Measurements from ENCODE around the gene SAMD14. TPM values are rescaled to one million over a fixed set of nuclear protein-coding genes. Genes with fewer than 3 reads are reported as not detected.

The SAMD14 gene
- total RNA-seq, 1 donor from 2014 or later = 82.0 TPM

DNA sequence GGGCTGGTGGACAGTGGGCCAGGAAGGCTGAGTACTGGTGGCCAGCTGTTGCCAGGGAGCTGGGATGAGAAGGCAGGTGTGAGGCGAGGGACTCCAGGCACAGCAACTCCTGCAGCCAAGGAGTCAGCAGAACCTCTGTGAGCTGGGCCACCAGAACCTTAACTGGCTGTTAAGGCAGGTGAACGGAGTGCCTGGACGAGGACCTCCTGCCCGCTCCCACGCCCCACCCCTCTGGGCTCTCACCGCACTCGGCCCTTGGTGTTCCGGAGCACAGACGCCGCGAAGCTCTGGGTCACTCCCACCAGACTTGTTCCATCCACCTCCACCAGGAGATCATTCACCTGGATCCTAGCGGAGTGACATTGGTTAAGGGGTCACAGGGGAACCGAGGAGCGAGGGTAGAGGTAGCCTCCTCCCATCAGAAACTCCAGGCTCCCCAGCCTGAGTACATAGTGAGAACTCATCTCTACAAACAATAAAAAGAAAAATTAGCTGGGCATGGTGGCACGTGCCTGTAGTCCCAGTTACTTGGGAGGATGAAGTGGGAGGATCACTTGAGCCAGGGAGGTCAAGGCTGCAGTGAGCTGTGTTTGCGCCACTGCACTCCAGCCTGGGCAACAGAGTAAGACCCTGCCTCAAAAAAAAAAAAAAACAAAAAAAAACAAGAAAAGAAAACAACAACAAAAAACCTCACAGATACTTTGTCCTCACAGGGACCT is 11.2 kb upstream of the SAMD14 start:
- peaks cover 27% of the 10 kb centered on the region for H3K27me3 Mint-ChIP-seq (ENCODE audit: unreplicated experiment)
- H3K9me3 Mint-ChIP-seq (ENCODE audit: unreplicated experiment) = no peaks in the 10 kb centered on the region
- H3K27ac Mint-ChIP-seq (ENCODE audit: unreplicated experiment) = peak overlapping the region; percentile 82
- no peak for TF ChIP-seq CTCF (IDR thresholded peaks at IDR 0.05; ENCODE audit: unreplicated experiment)
- peak overlapping the region; percentile 81 for H3K4me3 Mint-ChIP-seq (ENCODE audit: unreplicated experiment)
- no peak for DNase-seq (ENCODE audit: low spot score)
- H3K4me1 Mint-ChIP-seq (ENCODE audit: unreplicated experiment) = peaks cover 66% of the 10 kb centered on the region
- H3K36me3 Mint-ChIP-seq (ENCODE audit: low read depth, unreplicated experiment) = peaks cover 77% of the 10 kb centered on the region

GRCh38 chr17:50139950-50140885 is 10.3 kb upstream of the SAMD14 start:
- H3K9me3 Mint-ChIP-seq (ENCODE audit: unreplicated experiment) = no peaks in the 10 kb centered on the region
- H3K36me3 Mint-ChIP-seq (ENCODE audit: low read depth, unreplicated experiment) = peaks cover 80% of the 10 kb centered on the region

GRCh38 chr17:50139185-50139783 is 9.3 kb upstream of the SAMD14 start:
- no peaks in the 10 kb centered on the region for H3K9me3 Mint-ChIP-seq (ENCODE audit: unreplicated experiment)
- peaks cover 75% of the 10 kb centered on the region for H3K36me3 Mint-ChIP-seq (ENCODE audit: low read depth, unreplicated experiment)
- H3K27ac Mint-ChIP-seq (ENCODE audit: unreplicated experiment) = no peak overlapping the region
- H3K27me3 Mint-ChIP-seq (ENCODE audit: unreplicated experiment) = peaks cover 27% of the 10 kb centered on the region
- TF ChIP-seq CTCF (IDR thresholded peaks at IDR 0.05; ENCODE audit: unreplicated experiment) = no peak
- H3K4me1 Mint-ChIP-seq (ENCODE audit: unreplicated experiment) = peaks cover 49% of the 10 kb centered on the region
- no peak for DNase-seq (ENCODE audit: low spot score)
- peak overlapping the region; percentile 47 for H3K4me3 Mint-ChIP-seq (ENCODE audit: unreplicated experiment)

More at GRCh38 chr17:50139950-50140885, 10.3 kb upstream of the SAMD14 start:
- peak overlapping the region; percentile 82 for H3K27ac Mint-ChIP-seq (ENCODE audit: unreplicated experiment)
- H3K27me3 Mint-ChIP-seq (ENCODE audit: unreplicated experiment) = peaks cover 30% of the 10 kb centered on the region
- peaks cover 57% of the 10 kb centered on the region for H3K4me1 Mint-ChIP-seq (ENCODE audit: unreplicated experiment)
- DNase-seq (ENCODE audit: low spot score) = peak; percentile 87
- peak overlapping the region; percentile 81 for H3K4me3 Mint-ChIP-seq (ENCODE audit: unreplicated experiment)
- peak; percentile 96 for TF ChIP-seq CTCF (IDR thresholded peaks at IDR 0.05; ENCODE audit: unreplicated experiment)

DNA sequence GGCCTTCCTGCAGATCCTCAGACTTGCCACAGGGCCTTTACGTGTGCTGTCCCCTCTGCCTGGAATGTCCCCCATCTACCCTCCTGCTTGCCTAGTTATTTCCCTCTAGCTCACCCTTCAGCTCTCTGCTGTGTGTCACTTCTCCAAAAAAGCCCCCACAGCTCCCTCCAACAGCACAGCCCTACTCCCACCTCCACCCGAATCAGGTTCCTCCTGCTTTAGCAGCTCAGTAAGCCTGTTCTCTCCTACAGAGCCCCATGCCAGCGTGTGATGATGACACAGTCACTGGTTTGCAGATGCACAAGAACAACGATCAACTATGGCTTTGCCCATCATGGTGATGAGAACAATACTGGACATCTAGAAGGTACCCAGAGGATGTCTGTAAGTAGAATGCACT is 7.1 kb upstream of the SAMD14 start:
- Mint-ChIP-seq H3K36me3 (ENCODE audit: low read depth, unreplicated experiment) (peaks cover 59% of the 10 kb centered on the region), H3K4me1 (ENCODE audit: unreplicated experiment) (peaks cover 33% of the 10 kb centered on the region), H3K4me3 (ENCODE audit: unreplicated experiment) (peak overlapping the region; percentile 82), H3K27ac (ENCODE audit: unreplicated experiment) (peak overlapping the region; percentile 25), H3K9me3 (ENCODE audit: unreplicated experiment) (no peaks in the 10 kb centered on the region), H3K27me3 (ENCODE audit: unreplicated experiment) (peaks cover 27% of the 10 kb centered on the region)
- no peak for TF ChIP-seq CTCF (IDR thresholded peaks at IDR 0.05; ENCODE audit: unreplicated experiment)
- DNase-seq (ENCODE audit: low spot score) = no peak

Data from endothelial cell (in vitro differentiated cells).